GM12878 (cell line): ENCODE results near the gene RNF41. TPM values are rescaled to one million over a fixed set of nuclear protein-coding genes. Genes with fewer than 3 reads are reported as not detected.

Experiments used
- ATAC-seq: fragments of 200-7000 bp; cut with Tn5 transposase; 3 replicates; pipeline ENCODE4 v1.9.1; 2020; ENCODE audit warnings: mild to moderate bottlenecking, moderate library complexity
- BruUV-seq: library from RNA; stranded (reverse); fragments of 400-500 nt; replicated peaks from 2 replicates; lab custom pipeline; 2021; lab: Mats Ljungman, UMichigan
- CTCF ChIA-PET: fragments of 300-600 bp; sonication (Branson Sonifier 250); formaldehyde crosslinking; extraction: SDS; loops from one replicate; lab custom pipeline; 2021; ENCODE audit warnings: inconsistent platforms; lab: Yijun Ruan, JAX
- POLR2A ChIA-PET: fragments of 350-600 bp; formaldehyde crosslinking; extraction: SDS; loops from one replicate; lab custom pipeline; 2021; ENCODE audit warnings: inconsistent platforms; lab: Charles Lee
- RAD21 ChIA-PET: fragments of 300-600 bp; sonication (Branson Sonifier 250); formaldehyde crosslinking; loops from one replicate; lab custom pipeline; 2023; ENCODE audit warnings: antibody characterized with exemption; ENCODE audit not compliant: unreplicated experiment; lab: Charles Lee
- SMC1A ChIA-PET: fragments of 300-600 bp; sonication (Branson Sonifier 250); formaldehyde crosslinking; loops from one replicate; lab custom pipeline; 2023; ENCODE audit not compliant: unreplicated experiment, uncharacterized antibody; lab: Charles Lee
- DNase-seq: peaks from one replicate; pipeline ENCODE4 v3.0.0-alpha.2; 2011; ENCODE audit warnings: low read depth, low spot score
- FAIRE-seq: peaks from 3 replicates; lab custom pipeline; 2011; peaks lifted over from hg19 to GRCh38; lab: Jason Lieb, UNC
- H2AFZ ChIP-seq: 2 replicates; pipeline ENCODE4 v1.6.0; 2011; ENCODE audit warnings: low read depth, low read length, control low read depth; ENCODE audit not compliant: control insufficient read depth
- H3K27ac ChIP-seq: 2 replicates; pipeline ENCODE4 v1.5.1; 2011; ENCODE audit warnings: control low read depth; ENCODE audit not compliant: control insufficient read depth, insufficient read depth
- H3K27me3 ChIP-seq, 2 experiments: replicated peaks in 1 of 2; 2 replicates each; pipeline versions ENCODE4 v1.6.0 to v1.6.1; 2011; ENCODE audit warnings: low read length in 1 of 2; ENCODE audit not compliant: control insufficient read depth in 2 of 2, insufficient read depth in 2 of 2
- H3K36me3 ChIP-seq, 2 experiments: 2 replicates each; pipeline ENCODE4 v1.5.1; 2011; ENCODE audit warnings: low read length in 1 of 2; ENCODE audit not compliant: control insufficient read depth in 2 of 2, insufficient read depth in 2 of 2
- H3K4me1 ChIP-seq: 2 replicates; pipeline ENCODE4 v1.6.1; 2011; ENCODE audit warnings: mild to moderate bottlenecking, low read length, moderate library complexity, mixed read lengths; ENCODE audit not compliant: control insufficient read depth, insufficient read depth
- H3K4me2 ChIP-seq: 2 replicates; pipeline ENCODE4 v1.6.0; 2011; ENCODE audit warnings: control low read depth; ENCODE audit not compliant: control insufficient read depth, insufficient read depth
- H3K4me3 ChIP-seq: fragments of 200-600 bp; sonication (generic); 2 replicates; pipeline ENCODE4 v1.5.1; 2016
- H3K79me2 ChIP-seq: 2 replicates; pipeline ENCODE4 v1.6.0; 2011; ENCODE audit warnings: low read length; ENCODE audit not compliant: control insufficient read depth, insufficient read depth
- H3K9ac ChIP-seq: 2 replicates; pipeline ENCODE4 v1.8.0; 2011; ENCODE audit warnings: low read length, control low read depth, mixed read lengths; ENCODE audit not compliant: control insufficient read depth, insufficient read depth
- H3K9me3 ChIP-seq: replicated peaks from 3 replicates; pipeline ENCODE4 v1.5.1; 2011; ENCODE audit warnings: mild to moderate bottlenecking, low read length; ENCODE audit not compliant: control insufficient read depth, insufficient read depth
- H4K20me1 ChIP-seq: 2 replicates; pipeline ENCODE4 v1.6.0; 2011; ENCODE audit not compliant: control insufficient read depth, insufficient read depth
- ATF3 ChIP-seq: IDR thresholded peaks from 2 replicates; pipeline ENCODE4 v1.6.1; 2011; ENCODE audit warnings: low read depth, mild to moderate bottlenecking, low read length, moderate library complexity, borderline replicate concordance; ENCODE audit errors: extremely low read depth
- CHD2 ChIP-seq: IDR thresholded peaks from 2 replicates; pipeline ENCODE4 v1.6.1; 2011; ENCODE audit warnings: low read depth, low read length, improper control_type of control experiment, borderline replicate concordance
- IRF3 ChIP-seq: fragments of 450-650 bp; IDR thresholded peaks from 2 replicates; pipeline ENCODE4 v1.6.1; 2014; ENCODE audit warnings: mild to moderate bottlenecking
- WGBS: methylation state at CpG from one replicate; pipeline ENCODE4 v1.1.6; 2016; ENCODE audit warnings: low lambda C conversion rate; ENCODE audit not compliant: insufficient replicate concordance, insufficient coverage; ENCODE audit errors: missing lambda C conversion rate; 5-methylcytosine and 5-hydroxymethylcytosine counted together
- in situ Hi-C: fragments of 300-500 bp; cut with MboI; formaldehyde crosslinking; loops from 9 replicates; pipeline ENCODE4 v1.14.3; 2018; ENCODE audit warnings: mixed read lengths
- intact Hi-C: fragments of 100-400 bp; cut with micrococcal nuclease; formaldehyde crosslinking; loops from one replicate; pipeline ENCODE4 v1.14.2; 2022; ENCODE audit not compliant: unreplicated experiment
- polyA plus RNA-seq, 11 experiments: library from polyadenylated mRNA; depleted of rRNA in 4 of 11; unstranded in 6 of 11; stranded (reverse) in 5 of 11; fragments of >200 nt; fragmentation: Nextera tagmentation in 4 of 11; fragmentation: Illumina TruSeq in 1 of 11; extraction: Ambion mirVana in 4 of 11; extraction: Trizol in 1 of 11; gene quantifications; 1 replicate in 1 of 11; 2 replicates in 10 of 11; pipeline versions ENCODE4 v1.2.1 to v1.2.3, GENCODE V29; 2011 to 2016; ENCODE audit warnings: inconsistent platforms in 2 of 11, missing spikeins in 2 of 11, low read depth in 1 of 11
- total RNA-seq, 4 experiments: library from RNA; depleted of rRNA in 3 of 4; stranded (reverse); fragments of >200 nt in 3 of 4; fragmentation: Illumina TruSeq in 1 of 4; extraction: Trizol in 1 of 4; gene quantifications; 2 replicates each; pipeline versions ENCODE4 v1.2.1 to v1.2.3, GENCODE V29; 2013 to 2021

The RNF41 gene
- total and polyA plus RNA-seq, 10 of the 15 experiments (the other 5 are each of a cell fraction or from before 2014, with no cell fraction given) = 11.1 to 47.8 (median 30.6) TPM

GRCh38 chr12:56154818-56155217 lies 66.9 kb downstream of the RNF41 start:
- ATAC-seq (no peak), FAIRE-seq (no peak), DNase-seq (no peak)
- Histone ChIP-seq H2AFZ (no peak overlapping the region), H3K9ac (no peak overlapping the region), H4K20me1 (no peaks in the 10 kb centered on the region), H3K4me3 (no peak overlapping the region), H3K4me2 (no peak overlapping the region), H3K36me3 (peaks cover 1 to 6% of the 10 kb centered on the region in 2 experiments; a peak in 3 of 4 replicates), H3K27ac (no peak overlapping the region), H3K79me2 (peaks cover 41% of the 10 kb centered on the region), H3K9me3 (no peaks in the 10 kb centered on the region), H3K4me1 (peaks cover 19% of the 10 kb centered on the region), H3K27me3 (no peaks in the 10 kb centered on the region)
- in situ Hi-C loops = no loop called here
- ChIA-PET RAD21 (no interaction called here), SMC1A (interaction anchor here (1.0 kb wide), 1 partner anchor 8 kb away, joined by 3 read pairs; no protein-coding TSS in a partner anchor), CTCF (interaction anchor here (0.6 to 3.6 kb wide), 4 partner anchors 27 to 1580 kb away, joined by 3 to 11 read pairs (median 6); partner anchors contain the start of genes ESYT1 and ZC3H10), POLR2A (interaction anchor here (0.8 to 2.2 kb wide), 5 partner anchors 11 to 66 kb away, joined by 3 to 10 read pairs (median 5); partner anchors contain the start of genes ESYT1, RNF41 and SMARCC2)
- no TSS peak for BruUV-seq
- intact Hi-C loops = loop anchor here (5.0 kb wide), 1 partner anchor 38 kb away; the partner anchor contains the start of genes RPL41 and ZC3H10
- TF ChIP-seq ATF3 (no peak), IRF3 (no peak), CHD2 (no peak)
- WGBS = 81% methylated on average over 5 of the region's 5 CpGs
